GM10248 (cell line): ENCODE data around the gene CILP.
A peak's percentile ranks its signal among the peaks of the same experiment; 100 is the strongest.
"Not testable (repeated sequence)": the region's sequence is repeated elsewhere in the genome, so short reads cannot be mapped to it uniquely, and the experiment has no call there.

Source experiments
- CTCF ChIA-PET: fragments of 300-600 bp; sonication (Branson Sonifier 250); formaldehyde crosslinking; extraction: SDS; loops from one replicate; lab custom pipeline; 2021; ENCODE audit warnings: antibody characterized with exemption; lab: Yijun Ruan, JAX
- POLR2A ChIA-PET: fragments of 350-650 bp; sonication (Branson Sonifier 250); formaldehyde crosslinking; extraction: SDS; loops from one replicate; lab custom pipeline; 2020; ENCODE audit warnings: antibody characterized with exemption; lab: Yijun Ruan, JAX
- DNase-seq: peaks from one replicate; pipeline ENCODE4 v3.0.0; 2012; ENCODE audit errors: extremely low spot score
- TF ChIP-seq, protein P1 (sequence below): IDR thresholded peaks from 2 replicates; pipeline ENCODE4 v1.5.1; 2012; ENCODE audit warnings: mild to moderate bottlenecking, low read depth; ENCODE audit errors: extremely low read depth, missing control alignments, control extremely low read depth

CILP gene

DNA sequence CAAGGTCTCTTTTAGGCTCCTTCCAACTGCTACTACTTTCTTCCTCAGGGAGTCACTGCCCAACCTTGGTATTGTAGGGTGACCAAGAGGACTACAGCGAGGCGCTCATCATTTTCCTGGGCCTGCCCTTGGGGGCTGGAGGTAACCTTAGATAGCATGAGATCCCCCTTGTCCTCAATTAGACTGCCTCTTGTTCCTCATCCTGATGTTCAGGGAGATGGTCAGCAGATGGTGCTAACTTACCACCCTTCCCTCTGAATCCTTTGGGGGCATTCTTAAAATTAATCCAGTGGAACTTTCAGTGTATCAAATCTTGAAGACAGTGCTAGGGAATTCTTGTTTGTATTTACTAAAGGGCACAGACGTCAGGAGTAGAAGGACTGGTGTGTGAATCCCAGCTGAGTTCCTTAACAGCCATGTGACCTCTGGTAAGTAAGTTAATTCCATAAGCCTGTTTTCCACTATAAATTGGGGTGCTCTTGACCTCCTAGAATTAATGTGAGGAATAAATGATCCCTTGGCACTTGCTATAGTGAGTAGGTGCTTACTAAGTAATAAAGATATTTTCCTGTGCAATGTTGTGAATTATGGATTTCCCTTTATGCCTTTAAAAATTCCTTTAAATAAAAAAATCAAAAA is 22.1 kb downstream of the CILP start:
- POLR2A ChIA-PET, result interaction anchor here (1.7 kb wide), 1 partner anchor 116 kb away, joined by 6 read pairs; no protein-coding TSS in a partner anchor
- DNase-seq, result peak; percentile 60
- CTCF ChIA-PET, result interaction anchor here (0.9 to 4.1 kb wide), 10 partner anchors 20 to 196 kb away, joined by 3 to 19 read pairs (median 4); partner anchors contain the start of gene PARP16
- TF ChIP-seq, protein P1, sequence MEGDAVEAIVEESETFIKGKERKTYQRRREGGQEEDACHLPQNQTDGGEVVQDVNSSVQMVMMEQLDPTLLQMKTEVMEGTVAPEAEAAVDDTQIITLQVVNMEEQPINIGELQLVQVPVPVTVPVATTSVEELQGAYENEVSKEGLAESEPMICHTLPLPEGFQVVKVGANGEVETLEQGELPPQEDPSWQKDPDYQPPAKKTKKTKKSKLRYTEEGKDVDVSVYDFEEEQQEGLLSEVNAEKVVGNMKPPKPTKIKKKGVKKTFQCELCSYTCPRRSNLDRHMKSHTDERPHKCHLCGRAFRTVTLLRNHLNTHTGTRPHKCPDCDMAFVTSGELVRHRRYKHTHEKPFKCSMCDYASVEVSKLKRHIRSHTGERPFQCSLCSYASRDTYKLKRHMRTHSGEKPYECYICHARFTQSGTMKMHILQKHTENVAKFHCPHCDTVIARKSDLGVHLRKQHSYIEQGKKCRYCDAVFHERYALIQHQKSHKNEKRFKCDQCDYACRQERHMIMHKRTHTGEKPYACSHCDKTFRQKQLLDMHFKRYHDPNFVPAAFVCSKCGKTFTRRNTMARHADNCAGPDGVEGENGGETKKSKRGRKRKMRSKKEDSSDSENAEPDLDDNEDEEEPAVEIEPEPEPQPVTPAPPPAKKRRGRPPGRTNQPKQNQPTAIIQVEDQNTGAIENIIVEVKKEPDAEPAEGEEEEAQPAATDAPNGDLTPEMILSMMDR, result peak; percentile 59

DNA sequence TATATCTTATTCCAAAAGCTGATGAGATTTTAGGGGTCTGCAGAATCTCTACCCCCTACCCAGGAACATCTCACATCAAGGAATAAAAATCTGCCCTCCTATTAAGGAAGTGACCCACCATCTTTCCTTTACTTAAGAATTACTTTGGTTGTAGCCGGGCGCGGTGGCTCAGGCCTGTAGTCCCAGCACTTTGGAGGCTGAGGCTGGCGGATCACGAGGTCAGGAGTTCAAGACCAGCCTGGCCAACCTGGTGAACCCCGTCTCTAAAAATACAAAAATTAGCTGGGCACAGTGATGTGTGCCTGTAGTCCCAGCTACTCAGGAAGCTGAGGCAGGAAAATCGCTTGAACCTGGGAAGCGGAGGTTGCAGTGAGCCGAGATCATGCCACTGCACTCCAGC is 22.8 kb downstream of the CILP start:
- CTCF ChIA-PET, result interaction anchor here (0.7 to 4.1 kb wide), 6 partner anchors 27 to 197 kb away, joined by 3 to 19 read pairs (median 6); no protein-coding TSS in a partner anchor
- not testable (repeated sequence) for DNase-seq
- POLR2A ChIA-PET, result interaction anchor here (1.4 kb wide), 1 partner anchor 109 kb away, joined by 3 read pairs; no protein-coding TSS in a partner anchor

- TF ChIP-seq, protein P1, result no peak
- ChIA-PET POLR2A (interaction anchor here (0.5 to 3.3 kb wide), 11 partner anchors 102 to 1292 kb away, joined by 3 to 41 read pairs (median 5); partner anchors contain the start of genes PARP16, RNU5B-1 and SPG21), CTCF (interaction anchor here (0.8 to 3.7 kb wide), 7 partner anchors 10 to 128 kb away, joined by 3 to 17 read pairs (median 4); partner anchors contain the start of genes CILP and RNU5B-1)
- peak; percentile 94 for DNase-seq
Observed at GRCh38 chr15:65184868-65185717, 26.2 kb downstream of the CILP start, which contains the start of gene CLPX. TSS of gene CLPX (minus strand) at chr15:65185342. CDS start at chr15:65185153, 189 bp downstream.

- CTCF ChIA-PET, result no interaction called here
- DNase-seq, result peak; percentile 56
- TF ChIP-seq, protein P1, result no peak
- POLR2A ChIA-PET, result interaction anchor here (0.7 to 3.3 kb wide), 3 partner anchors 91 to 121 kb away, joined by 3 to 41 read pairs (median 4); partner anchors contain the start of gene RNU5B-1
Observed at GRCh38 chr15:65184305-65184867, 26.9 kb downstream of the CILP start.

DNA sequence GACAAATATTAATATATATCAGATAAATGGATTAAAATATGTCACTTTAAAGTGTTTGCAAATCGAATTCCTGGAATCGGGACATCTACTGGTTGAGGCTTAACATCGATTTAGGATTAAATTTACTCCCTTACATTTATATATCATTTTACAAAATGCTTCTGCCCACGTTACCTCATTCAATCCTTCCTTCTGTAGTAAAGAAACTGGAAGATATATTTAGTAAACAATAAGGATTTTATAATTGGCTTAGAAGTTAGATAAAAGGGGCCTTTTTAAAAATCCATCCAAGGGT is 27.5 kb downstream of the CILP start:
- POLR2A ChIA-PET, result interaction anchor here (0.7 to 0.8 kb wide), 2 partner anchors 91 to 121 kb away, joined by 3 to 4 read pairs; partner anchors contain the start of gene RNU5B-1
- CTCF ChIA-PET, result no interaction called here
- DNase-seq, result no peak
- TF ChIP-seq, protein P1, result no peak

- ChIA-PET POLR2A (interaction anchor here (0.6 kb wide), 1 partner anchor 123 kb away, joined by 3 read pairs; no protein-coding TSS in a partner anchor), CTCF (interaction anchor here (0.8 to 1.8 kb wide), 5 partner anchors 20 to 202 kb away, joined by 3 to 4 read pairs (median 3); no protein-coding TSS in a partner anchor)
- no peak for DNase-seq
- TF ChIP-seq, protein P1, result no peak
Observed at GRCh38 chr15:65182538-65182937, 28.7 kb downstream of the CILP start.

GRCh38 chr15:65181582-65182353 is 29.5 kb downstream of the CILP start:
- CTCF ChIA-PET, result interaction anchor here (0.8 to 1.8 kb wide), 6 partner anchors 19 to 203 kb away, joined by 3 to 4 read pairs (median 3); no protein-coding TSS in a partner anchor
- POLR2A ChIA-PET, result interaction anchor here (0.7 kb wide), 1 partner anchor 124 kb away, joined by 4 read pairs; no protein-coding TSS in a partner anchor

More at GRCh38 chr15:65181582-65182353, 29.5 kb downstream of the CILP start:
- not testable (repeated sequence) for DNase-seq
